ENCODE results near the gene CCR3.

DNA sequence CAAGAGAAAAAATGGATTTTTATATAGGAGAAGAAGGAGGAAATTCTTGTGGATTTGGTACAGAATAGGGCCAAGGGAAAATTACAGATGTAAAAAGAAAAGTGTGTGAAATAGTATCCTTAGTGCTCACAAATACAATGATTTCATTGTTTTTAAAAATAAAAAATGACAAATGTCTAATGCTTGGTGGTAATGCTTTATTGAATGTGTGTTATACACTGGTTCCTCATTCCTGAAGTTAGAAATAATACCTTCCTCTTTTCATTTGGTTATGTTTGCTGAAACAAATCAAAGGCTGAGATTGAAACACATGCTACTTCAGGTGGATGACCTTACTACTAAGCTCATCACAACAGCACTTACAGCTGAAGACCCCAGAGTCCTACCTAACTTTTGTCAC lies 73.9 kb downstream of the CCR3 start:
- TF ChIP-seq, protein P1, sequence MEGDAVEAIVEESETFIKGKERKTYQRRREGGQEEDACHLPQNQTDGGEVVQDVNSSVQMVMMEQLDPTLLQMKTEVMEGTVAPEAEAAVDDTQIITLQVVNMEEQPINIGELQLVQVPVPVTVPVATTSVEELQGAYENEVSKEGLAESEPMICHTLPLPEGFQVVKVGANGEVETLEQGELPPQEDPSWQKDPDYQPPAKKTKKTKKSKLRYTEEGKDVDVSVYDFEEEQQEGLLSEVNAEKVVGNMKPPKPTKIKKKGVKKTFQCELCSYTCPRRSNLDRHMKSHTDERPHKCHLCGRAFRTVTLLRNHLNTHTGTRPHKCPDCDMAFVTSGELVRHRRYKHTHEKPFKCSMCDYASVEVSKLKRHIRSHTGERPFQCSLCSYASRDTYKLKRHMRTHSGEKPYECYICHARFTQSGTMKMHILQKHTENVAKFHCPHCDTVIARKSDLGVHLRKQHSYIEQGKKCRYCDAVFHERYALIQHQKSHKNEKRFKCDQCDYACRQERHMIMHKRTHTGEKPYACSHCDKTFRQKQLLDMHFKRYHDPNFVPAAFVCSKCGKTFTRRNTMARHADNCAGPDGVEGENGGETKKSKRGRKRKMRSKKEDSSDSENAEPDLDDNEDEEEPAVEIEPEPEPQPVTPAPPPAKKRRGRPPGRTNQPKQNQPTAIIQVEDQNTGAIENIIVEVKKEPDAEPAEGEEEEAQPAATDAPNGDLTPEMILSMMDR (IDR thresholded peaks at IDR 0.05) = no peak
- no peak for TF ChIP-seq POLR2AphosphoS5 (IDR thresholded peaks at IDR 0.05)
- no peak for TF ChIP-seq POLR2A (IDR thresholded peaks at IDR 0.05)

All from gastroesophageal sphincter (tissue), 3 donors.